ENCODE measurements around the gene ARFGAP2. TPM values are rescaled to one million over a fixed set of nuclear protein-coding genes. Genes with fewer than 3 reads are reported as not detected.

ARFGAP2 gene
- total and polyA plus RNA-seq, 9 of the 15 experiments (the other 6 are each of a cell fraction or from before 2014, with no cell fraction given), result 29.1 to 140 (median 90.1) TPM

DNA sequence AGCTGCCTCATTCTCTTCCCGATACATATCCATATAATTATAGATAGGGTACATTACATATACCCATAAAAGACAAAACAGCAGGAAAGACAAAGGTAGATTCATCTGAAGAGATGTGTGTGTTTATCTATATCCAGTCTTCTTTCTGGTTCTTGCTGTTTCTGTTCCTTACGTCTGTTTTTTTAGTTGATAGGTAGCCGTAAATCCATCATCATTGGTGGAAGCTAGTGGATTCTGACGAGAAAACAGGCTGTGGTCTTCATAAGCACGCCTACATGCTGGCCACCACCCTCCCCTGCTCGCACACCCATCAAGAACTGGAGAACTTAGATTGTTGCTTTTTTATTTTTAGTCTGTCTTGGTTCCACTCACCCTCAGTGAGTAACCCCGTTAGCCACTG, 51.6 kb downstream of the ARFGAP2 start:
- no peak for TF ChIP-seq ZFP36 (IDR thresholded peaks at IDR 0.05; ENCODE audit: low read depth, low read length, partially characterized antibody)
- TF ChIP-seq, protein P1, sequence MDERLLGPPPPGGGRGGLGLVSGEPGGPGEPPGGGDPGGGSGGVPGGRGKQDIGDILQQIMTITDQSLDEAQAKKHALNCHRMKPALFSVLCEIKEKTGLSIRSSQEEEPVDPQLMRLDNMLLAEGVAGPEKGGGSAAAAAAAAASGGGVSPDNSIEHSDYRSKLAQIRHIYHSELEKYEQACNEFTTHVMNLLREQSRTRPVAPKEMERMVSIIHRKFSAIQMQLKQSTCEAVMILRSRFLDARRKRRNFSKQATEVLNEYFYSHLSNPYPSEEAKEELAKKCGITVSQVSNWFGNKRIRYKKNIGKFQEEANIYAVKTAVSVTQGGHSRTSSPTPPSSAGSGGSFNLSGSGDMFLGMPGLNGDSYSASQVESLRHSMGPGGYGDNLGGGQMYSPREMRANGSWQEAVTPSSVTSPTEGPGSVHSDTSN (CRISPR knock-in tag; IDR thresholded peaks at IDR 0.05; ENCODE audit: low read depth), result no peak
- TF ChIP-seq, protein P1 (tag; conservative IDR thresholded peaks at IDR 0.05; ENCODE audit: low read depth), result peak; percentile 65
- TF ChIP-seq, protein P2, sequence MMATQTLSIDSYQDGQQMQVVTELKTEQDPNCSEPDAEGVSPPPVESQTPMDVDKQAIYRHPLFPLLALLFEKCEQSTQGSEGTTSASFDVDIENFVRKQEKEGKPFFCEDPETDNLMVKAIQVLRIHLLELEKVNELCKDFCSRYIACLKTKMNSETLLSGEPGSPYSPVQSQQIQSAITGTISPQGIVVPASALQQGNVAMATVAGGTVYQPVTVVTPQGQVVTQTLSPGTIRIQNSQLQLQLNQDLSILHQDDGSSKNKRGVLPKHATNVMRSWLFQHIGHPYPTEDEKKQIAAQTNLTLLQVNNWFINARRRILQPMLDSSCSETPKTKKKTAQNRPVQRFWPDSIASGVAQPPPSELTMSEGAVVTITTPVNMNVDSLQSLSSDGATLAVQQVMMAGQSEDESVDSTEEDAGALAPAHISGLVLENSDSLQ (IDR thresholded peaks at IDR 0.05), result 0 out of 2 replicates have a peak, but pooled peaks have one; percentile 15
- TF ChIP-seq, protein P3, sequence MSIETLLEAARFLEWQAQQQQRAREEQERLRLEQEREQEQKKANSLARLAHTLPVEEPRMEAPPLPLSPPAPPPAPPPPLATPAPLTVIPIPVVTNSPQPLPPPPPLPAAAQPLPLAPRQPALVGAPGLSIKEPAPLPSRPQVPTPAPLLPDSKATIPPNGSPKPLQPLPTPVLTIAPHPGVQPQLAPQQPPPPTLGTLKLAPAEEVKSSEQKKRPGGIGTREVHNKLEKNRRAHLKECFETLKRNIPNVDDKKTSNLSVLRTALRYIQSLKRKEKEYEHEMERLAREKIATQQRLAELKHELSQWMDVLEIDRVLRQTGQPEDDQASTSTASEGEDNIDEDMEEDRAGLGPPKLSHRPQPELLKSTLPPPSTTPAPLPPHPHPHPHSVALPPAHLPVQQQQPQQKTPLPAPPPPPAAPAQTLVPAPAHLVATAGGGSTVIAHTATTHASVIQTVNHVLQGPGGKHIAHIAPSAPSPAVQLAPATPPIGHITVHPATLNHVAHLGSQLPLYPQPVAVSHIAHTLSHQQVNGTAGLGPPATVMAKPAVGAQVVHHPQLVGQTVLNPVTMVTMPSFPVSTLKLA (conservative IDR thresholded peaks at IDR 0.05), result no peak
- TF ChIP-seq ZKSCAN3 (CRISPR knock-in tag; IDR thresholded peaks at IDR 0.05), result no peak
- peak; percentile 87 for TF ChIP-seq MEIS2 (IDR thresholded peaks at IDR 0.05; ENCODE audit: partially characterized antibody)
- WGBS (ENCODE audit: insufficient coverage, low coverage, missing lambda C conversion rate), result 10% methylated on average over 6 of the region's 7 CpGs
- Histone ChIP-seq H3K9ac (ENCODE audit: insufficient read depth in 1 of 2, low read depth in 2 of 2, low read length in 2 of 2) (no peak overlapping the region), H3K27me3 (ENCODE audit: control insufficient read depth in 2 of 2, insufficient read depth in 2 of 2, low read length in 2 of 2) (no peaks in the 10 kb centered on the region), H3K9me1 (ENCODE audit: control insufficient read depth, insufficient read depth, low read length) (no peaks in the 10 kb centered on the region), H3K36me3 (ENCODE audit: control insufficient read depth, insufficient read depth, low read length) (no peaks in the 10 kb centered on the region), H3K9me3 (replicated peaks; ENCODE audit: control insufficient read depth, insufficient read depth, low read depth, low read length) (no peaks in the 10 kb centered on the region), H3K79me2 (ENCODE audit: control insufficient read depth, insufficient read depth, low read length) (no peaks in the 10 kb centered on the region), H3K27ac (ENCODE audit: extremely low read depth, low read depth, low read length) (no peak overlapping the region), H3K4me1 (replicated peaks in 1 of 2; ENCODE audit: control insufficient read depth in 2 of 2, insufficient read depth in 2 of 2, low read length in 2 of 2) (peaks cover 0 to 4% of the 10 kb centered on the region in 2 experiments; a peak in 2 of 5 replicates), H3K4me3 (no peak overlapping the region), H4K20me1 (replicated peaks; ENCODE audit: control insufficient read depth, insufficient read depth, low read length) (no peaks in the 10 kb centered on the region), H2AFZ (ENCODE audit: low read depth, low read length) (no peak overlapping the region), H3K4me2 (ENCODE audit: insufficient read depth, low read length) (no peak overlapping the region; the same call in 1 of the 2 replicates)
- DNase-seq (ENCODE audit: extremely low read depth in 1 of 4, low spot score in 3 of 4), result peak in 1 of 4 experiments; percentile 21
- FAIRE-seq, result peak; percentile 29
- no TSS peak for BruUV-seq (replicated peaks)
- POLR2A ChIA-PET, result no interaction called here
- no peak; the same call in 2 of the 3 replicates for ATAC-seq
- intact Hi-C loops (cut with micrococcal nuclease) (no loop called here), in situ Hi-C loops (cut with MboI) (no loop called here)
- CTCF ChIA-PET (ENCODE audit: low intra/inter-chr PET ratio), result no interaction called here
